Liver (tissue), 9 donors: Measurements from ENCODE around the gene TTC4. TPM values are rescaled to one million over a fixed set of nuclear protein-coding genes. Genes with fewer than 3 reads are reported as not detected.

Experiments used
- DNase-seq: peaks from one replicate; pipeline ENCODE4 v3.0.0-alpha.2; 2017; ENCODE audit warnings: low spot score
- H3K27ac ChIP-seq, 2 donors: one replicate each; pipeline ENCODE4 v1.7.0; 2013; ENCODE audit warnings: inconsistent platforms in 2 of 2, low read length in 2 of 2, control low read depth in 1 of 2, low read depth in 1 of 2, mild to moderate bottlenecking in 1 of 2
- H3K27me3 ChIP-seq, 4 donors: one replicate each; pipeline versions ENCODE4 v1.6.1 to v1.7.0; 2013; ENCODE audit warnings: low read length in 3 of 4, inconsistent platforms in 1 of 4, mild to moderate bottlenecking in 1 of 4, moderate library complexity in 1 of 4; ENCODE audit not compliant: control insufficient read depth in 4 of 4, insufficient read depth in 4 of 4
- H3K36me3 ChIP-seq, 4 donors: one replicate each; pipeline versions ENCODE4 v1.6.1 to v1.7.0; 2013; ENCODE audit warnings: low read length in 3 of 4, mild to moderate bottlenecking in 3 of 4, low read depth in 1 of 4, moderate library complexity in 1 of 4; ENCODE audit not compliant: control insufficient read depth in 4 of 4, insufficient read depth in 3 of 4
- H3K4me1 ChIP-seq, 4 donors: one replicate each; pipeline versions ENCODE4 v1.6.1 to v1.7.0; 2013; ENCODE audit warnings: low read length in 3 of 4, mild to moderate bottlenecking in 3 of 4, moderate library complexity in 1 of 4; ENCODE audit not compliant: control insufficient read depth in 4 of 4, insufficient read depth in 4 of 4
- H3K4me3 ChIP-seq, 3 donors: one replicate each; pipeline versions ENCODE4 v1.6.1 to v1.7.0; 2013; ENCODE audit warnings: low read length in 3 of 3, control low read depth in 1 of 3, low read depth in 1 of 3, mild to moderate bottlenecking in 1 of 3
- H3K9ac ChIP-seq, 2 donors: one replicate each; pipeline ENCODE4 v1.7.0; 2013; ENCODE audit warnings: low read length in 2 of 2, mild to moderate bottlenecking in 2 of 2, moderate library complexity in 2 of 2, control low read depth in 1 of 2, low read depth in 1 of 2
- H3K9me3 ChIP-seq, 4 donors: one replicate each; pipeline versions ENCODE4 v1.6.1 to v1.7.0; 2013; ENCODE audit warnings: low read length in 3 of 4; ENCODE audit not compliant: control insufficient read depth in 4 of 4
- ATF3 ChIP-seq: IDR thresholded peaks from 2 replicates; pipeline ENCODE4 v1.6.1; 2016; ENCODE audit warnings: antibody characterized with exemption
- EGR1 ChIP-seq, 2 donors: IDR thresholded peaks; 2 replicates each; pipeline ENCODE4 v1.6.1; 2016 to 2018; ENCODE audit warnings: antibody characterized with exemption in 2 of 2, low read depth in 2 of 2
- FOXA1 ChIP-seq: IDR thresholded peaks from 2 replicates; pipeline ENCODE4 v1.6.1; 2016; ENCODE audit warnings: antibody characterized with exemption
- FOXA2 ChIP-seq: IDR thresholded peaks from 2 replicates; pipeline ENCODE4 v1.6.1; 2016; ENCODE audit warnings: antibody characterized with exemption
- HNF4A ChIP-seq, 2 donors: conservative IDR thresholded peaks; 2 replicates each; pipeline ENCODE4 v1.6.1; 2016; ENCODE audit warnings: antibody characterized with exemption in 2 of 2, mild to moderate bottlenecking in 2 of 2
- JUND ChIP-seq, 2 donors: IDR thresholded peaks; 2 replicates each; pipeline ENCODE4 v1.6.1; 2016; ENCODE audit warnings: antibody characterized with exemption in 2 of 2
- RAD21 ChIP-seq, 2 donors: IDR thresholded peaks; 2 replicates each; pipeline ENCODE4 v1.6.1; 2016; ENCODE audit warnings: antibody characterized with exemption in 2 of 2, mild to moderate bottlenecking in 2 of 2
- REST ChIP-seq: IDR thresholded peaks from 2 replicates; pipeline ENCODE4 v1.6.1; 2016; ENCODE audit warnings: antibody characterized with exemption, mild to moderate bottlenecking
- RXRA ChIP-seq, 2 donors: IDR thresholded peaks; 2 replicates each; pipeline ENCODE4 v1.6.1; 2017 to 2018; ENCODE audit warnings: antibody characterized with exemption in 2 of 2, mild to moderate bottlenecking in 1 of 2
- SP1 ChIP-seq: IDR thresholded peaks from 2 replicates; pipeline ENCODE4 v1.6.1; 2018; ENCODE audit warnings: antibody characterized with exemption, mild to moderate bottlenecking
- TAF1 ChIP-seq: conservative IDR thresholded peaks from 2 replicates; pipeline ENCODE4 v1.6.1; 2016; ENCODE audit warnings: antibody characterized with exemption, mild to moderate bottlenecking
- YY1 ChIP-seq: IDR thresholded peaks from 2 replicates; pipeline ENCODE4 v1.6.1; 2016; ENCODE audit warnings: antibody characterized with exemption, mild to moderate bottlenecking
- ZBTB33 ChIP-seq: IDR thresholded peaks from 2 replicates; pipeline ENCODE4 v1.6.1; 2016; ENCODE audit warnings: antibody characterized with exemption
- WGBS: extraction: QIAGEN DNeasy Blood & Tissue Kit; methylation state at CpG from one replicate; pipeline ENCODE4 v1.1.7; 2013; 5-methylcytosine and 5-hydroxymethylcytosine counted together
- polyA plus RNA-seq, 2 donors: library from polyadenylated mRNA; stranded (reverse) in 1 of 2; unstranded in 1 of 2; fragments of 200-250 nt in 1 of 2; fragments of >200 nt in 1 of 2; fragmentation: Nextera tagmentation in 1 of 2; extraction: Ambion mirVana in 1 of 2; gene quantifications; one replicate each; pipeline versions ENCODE4 v1.2.1 to v1.2.3, GENCODE V29; 2013 to 2015
- total RNA-seq, 2 donors: library from RNA; depleted of rRNA; stranded (reverse); fragments of >200 nt; gene quantifications; one replicate each; pipeline ENCODE4 v1.2.3, GENCODE V29; 2014
- donor health status: healthy.
- donor health status: healthy.
- donor health status: healthy.
- donor health status: healthy.
- donor health status: healthy.

The TTC4 gene
- total and polyA plus RNA-seq, 4 donors = 6.9 to 10.9 (median 8.1) TPM

GRCh38 chr1:54711536-54711935 lies 4.1 kb upstream of the TTC4 start:
- no peak for DNase-seq
- Histone ChIP-seq H3K9ac (no peak overlapping the region), H3K4me1 (peaks cover 0 to 12% (median 6%) of the 10 kb centered on the region in 4 donors), H3K36me3 (peaks cover 0 to 9% (median 4%) of the 10 kb centered on the region in 4 donors), H3K4me3 (no peak overlapping the region), H3K27me3 (no peaks in the 10 kb centered on the region), H3K9me3 (no peaks in the 10 kb centered on the region), H3K27ac (no peak overlapping the region)
- TF ChIP-seq RXRA (IDR thresholded peaks at IDR 0.05) = no peak
- TF ChIP-seq REST = no peak
- no peak for TF ChIP-seq TAF1
- TF ChIP-seq FOXA2 = no peak
- TF ChIP-seq YY1 = no peak
- no peak for TF ChIP-seq SP1
- 96% methylated on average over 10 of the region's 10 CpGs for WGBS

GRCh38 chr1:54714881-54715492 lies 674 bp upstream of the TTC4 start:
- Histone ChIP-seq H3K27me3 (no peaks in the 10 kb centered on the region), H3K4me1 (peaks cover 0 to 17% (median 12%) of the 10 kb centered on the region in 4 donors), H3K9ac (peak overlapping the region in 1 of 2 donors; percentile 66), H3K4me3 (peak overlapping the region; percentile 67 to 97 (median 91)), H3K27ac (peak overlapping the region in 1 of 2 donors; percentile 72), H3K9me3 (no peaks in the 10 kb centered on the region), H3K36me3 (peaks cover 0 to 16% (median under 1%) of the 10 kb centered on the region in 4 donors)
- 92% methylated on average over 7 of the region's 7 CpGs for WGBS
- no peak for DNase-seq
- TF ChIP-seq JUND (IDR thresholded peaks at IDR 0.05) (no peak), ZBTB33 (no peak), REST (no peak), RAD21 (IDR thresholded peaks at IDR 0.05) (no peak), SP1 (no peak), HNF4A (conservative IDR thresholded peaks at IDR 0.05) (no peak), FOXA1 (no peak), ATF3 (no peak), EGR1 (IDR thresholded peaks at IDR 0.05; ENCODE audit: low read depth in 2 of 2) (no peak)
